Mesenchymal stem cell (in vitro differentiated cells and primary cell): ENCODE measurements around the gene AQP11.

ENCODE experiments used
- DNase-seq: peaks from one replicate; pipeline ENCODE4 v3.0.0-alpha.2; 2013
- H2AFZ ChIP-seq: one replicate; pipeline ENCODE4 v1.6.1; 2013; ENCODE audit warnings: low read depth, mild to moderate bottlenecking, control low read depth, inconsistent platforms, low read length, moderate library complexity
- H2AK5ac ChIP-seq: 2 replicates; pipeline ENCODE4 v1.6.1; 2013; ENCODE audit warnings: low read length, moderate library complexity, mild to moderate bottlenecking, inconsistent platforms; ENCODE audit not compliant: severe bottlenecking
- H2BK120ac ChIP-seq: one replicate; pipeline ENCODE4 v1.6.1; 2013; ENCODE audit warnings: low read depth, mild to moderate bottlenecking, inconsistent platforms, low read length, moderate library complexity
- H2BK12ac ChIP-seq, 2 experiments: one replicate each; pipeline ENCODE4 v1.6.1; 2013; ENCODE audit warnings: inconsistent platforms in 2 of 2, low read length in 2 of 2, mild to moderate bottlenecking in 2 of 2, moderate library complexity in 2 of 2, control low read depth in 1 of 2
- H2BK15ac ChIP-seq: one replicate; pipeline ENCODE4 v1.6.1; 2013; ENCODE audit warnings: mild to moderate bottlenecking, low read depth, inconsistent platforms; ENCODE audit not compliant: poor library complexity, severe bottlenecking
- H2BK5ac ChIP-seq: 2 replicates; pipeline ENCODE4 v1.6.1; 2013; ENCODE audit warnings: low read depth, mild to moderate bottlenecking, low read length, control low read depth, inconsistent platforms; ENCODE audit not compliant: poor library complexity, severe bottlenecking
- H3K14ac ChIP-seq, 2 experiments: one replicate each; pipeline ENCODE4 v1.6.1; 2013; ENCODE audit warnings: inconsistent platforms in 2 of 2, low read length in 2 of 2, control low read depth in 1 of 2, mild to moderate bottlenecking in 1 of 2, moderate library complexity in 1 of 2
- H3K18ac ChIP-seq, 2 experiments: one replicate each; pipeline ENCODE4 v1.6.1; 2013; ENCODE audit warnings: inconsistent platforms in 2 of 2, low read length in 2 of 2, control low read depth in 1 of 2, low read depth in 1 of 2, mild to moderate bottlenecking in 1 of 2
- H3K23ac ChIP-seq, 2 experiments: one replicate each; pipeline ENCODE4 v1.6.1; 2013; ENCODE audit warnings: inconsistent platforms in 2 of 2, low read length in 2 of 2, mild to moderate bottlenecking in 2 of 2, moderate library complexity in 2 of 2, control low read depth in 1 of 2
- H3K27ac ChIP-seq: 2 replicates; pipeline ENCODE4 v1.5.1; 2013; ENCODE audit warnings: mild to moderate bottlenecking, moderate library complexity, low read length, control low read depth, inconsistent platforms; ENCODE audit not compliant: poor library complexity, severe bottlenecking
- H3K27me3 ChIP-seq, 2 experiments: 2 replicates each; pipeline versions ENCODE4 v1.6.1 to v1.7.0; 2013; ENCODE audit warnings: low read length in 2 of 2, mild to moderate bottlenecking in 2 of 2, moderate library complexity in 2 of 2, control low read depth in 1 of 2, inconsistent platforms in 1 of 2; ENCODE audit not compliant: control insufficient read depth in 1 of 2, insufficient read depth in 1 of 2
- H3K36me3 ChIP-seq, 2 experiments: 2 replicates each; pipeline versions ENCODE4 v1.6.1 to v1.7.0; 2013; ENCODE audit warnings: low read length in 2 of 2, control low read depth in 1 of 2, inconsistent platforms in 1 of 2, low read depth in 1 of 2, mild to moderate bottlenecking in 1 of 2; ENCODE audit not compliant: insufficient read depth in 2 of 2, control insufficient read depth in 1 of 2
- H3K4ac ChIP-seq, 2 experiments: one replicate each; pipeline ENCODE4 v1.6.1; 2013; ENCODE audit warnings: inconsistent platforms in 2 of 2, low read length in 2 of 2, mild to moderate bottlenecking in 2 of 2, moderate library complexity in 2 of 2, control low read depth in 1 of 2, low read depth in 1 of 2
- H3K4me1 ChIP-seq: 2 replicates; pipeline ENCODE4 v1.6.1; 2013; ENCODE audit warnings: low read depth, low read length, control low read depth; ENCODE audit not compliant: control insufficient read depth, insufficient read depth
- H3K4me2 ChIP-seq: 2 replicates; pipeline ENCODE4 v1.6.1; 2013; ENCODE audit warnings: low read length, mild to moderate bottlenecking, inconsistent platforms; ENCODE audit not compliant: poor library complexity, severe bottlenecking
- H3K4me3 ChIP-seq, 2 experiments: 2 replicates each; pipeline versions ENCODE4 v1.5.1 to v1.7.0; 2013; ENCODE audit warnings: low read length in 2 of 2, mild to moderate bottlenecking in 2 of 2, control low read depth in 1 of 2, low read depth in 1 of 2; ENCODE audit not compliant: insufficient read depth in 1 of 2
- H3K79me1 ChIP-seq: replicated peaks from 2 replicates; pipeline ENCODE4 v1.6.1; 2013; ENCODE audit warnings: mild to moderate bottlenecking, control low read depth, low read length, inconsistent platforms; ENCODE audit not compliant: poor library complexity, severe bottlenecking
- H3K9ac ChIP-seq: 2 replicates; pipeline ENCODE4 v1.7.0; 2013; ENCODE audit warnings: mild to moderate bottlenecking, low read length, moderate library complexity
- H3K9me3 ChIP-seq: 2 replicates; pipeline ENCODE4 v1.7.0; 2013; ENCODE audit warnings: mild to moderate bottlenecking, low read length; ENCODE audit not compliant: control insufficient read depth
- H4K8ac ChIP-seq: one replicate; pipeline ENCODE4 v1.6.1; 2013; ENCODE audit warnings: inconsistent platforms, mild to moderate bottlenecking, low read length, moderate library complexity
- H4K91ac ChIP-seq: one replicate; pipeline ENCODE4 v1.6.1; 2013; ENCODE audit warnings: mild to moderate bottlenecking, low read length, inconsistent platforms
- WGBS: methylation state at CpG from one replicate; pipeline ENCODE4 v1.1.7; 2013; ENCODE audit warnings: mixed read lengths; 5-methylcytosine and 5-hydroxymethylcytosine counted together

Gene AQP11

DNA sequence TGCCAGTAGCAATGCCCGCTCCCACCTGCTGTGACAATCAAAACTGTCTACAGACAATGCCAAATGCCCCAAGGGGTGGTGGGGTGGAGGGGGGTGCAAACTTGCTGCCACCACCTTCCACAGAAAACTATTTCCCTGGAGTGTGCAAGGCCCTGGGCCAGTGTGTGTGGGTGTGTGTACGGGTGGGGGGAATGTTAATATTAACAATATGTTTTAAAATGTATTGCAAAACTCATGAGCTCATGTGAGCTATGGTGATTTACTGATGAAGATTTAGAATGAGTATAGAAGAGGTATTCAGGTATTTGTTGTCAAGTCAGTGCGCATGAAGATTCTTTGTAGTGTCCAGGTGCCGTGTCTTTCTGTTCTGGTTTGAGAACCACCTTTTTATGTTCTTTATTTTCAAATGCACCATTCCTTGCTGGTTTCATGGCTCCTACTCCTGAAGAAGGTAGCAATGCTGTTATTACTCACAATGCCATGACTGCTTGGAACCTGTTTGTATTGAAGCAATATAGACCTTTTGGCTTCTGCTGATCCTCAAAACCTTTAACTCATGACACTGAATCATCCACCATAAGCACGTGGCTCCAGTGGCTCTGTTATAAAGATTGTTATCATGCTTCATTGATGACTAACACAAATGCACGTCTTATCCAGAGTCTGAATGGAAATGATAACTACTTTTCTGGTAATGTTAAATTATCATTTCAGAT, 29.9 kb upstream of the AQP11 start:
- H3K23ac ChIP-seq, result no peak overlapping the region
- WGBS, result 100% methylated on average over 4 of the region's 6 CpGs

DNA sequence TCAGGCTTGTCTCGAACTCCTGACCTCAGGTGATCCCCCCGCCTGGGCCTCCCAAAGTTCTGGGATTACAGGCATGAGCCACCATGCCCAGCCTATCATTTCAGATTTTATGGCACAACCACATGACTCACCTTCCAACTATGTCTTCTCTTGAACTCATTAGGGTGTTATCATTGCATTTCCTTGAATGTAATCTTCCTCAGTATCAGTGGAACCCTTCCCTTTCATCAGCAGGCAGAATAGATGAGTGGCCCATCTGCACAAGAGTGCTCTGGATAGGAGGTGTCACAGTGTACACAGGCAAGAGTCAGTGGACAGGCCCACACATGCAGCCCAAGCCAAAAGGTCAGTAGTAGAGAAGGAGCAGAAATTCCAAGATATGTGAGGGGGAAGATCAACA, 29.1 kb upstream of the AQP11 start:
- H3K27me3 ChIP-seq, result no peaks in the 10 kb centered on the region
- no peak overlapping the region for H2BK5ac ChIP-seq
- H3K23ac ChIP-seq, result no peak overlapping the region
- H2BK15ac ChIP-seq, result no peak overlapping the region
- no peaks in the 10 kb centered on the region for H3K36me3 ChIP-seq
- H3K4me3 ChIP-seq, result peak overlapping the region in 1 of 2 experiments; percentile 29
- no peak overlapping the region for H3K14ac ChIP-seq
- H4K91ac ChIP-seq, result no peak overlapping the region
- no peak overlapping the region for H4K8ac ChIP-seq
- no peak overlapping the region for H2BK12ac ChIP-seq
- peaks cover 4% of the 10 kb centered on the region for H3K4me1 ChIP-seq
- H3K27ac ChIP-seq, result no peak overlapping the region
- 83% methylated on average over 2 of the region's 2 CpGs for WGBS
- H3K18ac ChIP-seq, result no peak overlapping the region
- peak; percentile 20 for DNase-seq
- H3K79me1 ChIP-seq, result no peaks in the 10 kb centered on the region
- peaks cover 8% of the 10 kb centered on the region for H3K9me3 ChIP-seq
- H3K4me2 ChIP-seq, result no peak overlapping the region
- H2BK120ac ChIP-seq, result no peak overlapping the region
- H2AFZ ChIP-seq, result no peak overlapping the region
- H3K4ac ChIP-seq, result no peak overlapping the region
- H2AK5ac ChIP-seq, result no peak overlapping the region
- peak overlapping the region; percentile 59 for H3K9ac ChIP-seq

More for the DNA sequence above, 29.9 kb upstream of the AQP11 start:
- Histone ChIP-seq H2AK5ac (no peak overlapping the region), H4K91ac (no peak overlapping the region), H2BK15ac (no peak overlapping the region), H3K4me2 (no peak overlapping the region), H3K4ac (no peak overlapping the region), H3K27me3 (no peaks in the 10 kb centered on the region), H2BK120ac (no peak overlapping the region), H3K36me3 (no peaks in the 10 kb centered on the region), H3K9me3 (peaks cover 8% of the 10 kb centered on the region), H2BK5ac (no peak overlapping the region), H2BK12ac (no peak overlapping the region), H3K4me1 (peaks cover 4% of the 10 kb centered on the region), H3K18ac (peak overlapping the region in 1 of 2 experiments; percentile 1), H3K27ac (no peak overlapping the region), H2AFZ (no peak overlapping the region), H3K79me1 (no peaks in the 10 kb centered on the region), H4K8ac (no peak overlapping the region), H3K14ac (no peak overlapping the region), H3K9ac (peak overlapping the region; percentile 59), H3K4me3 (no peak overlapping the region)
- peak; percentile 72 for DNase-seq

DNA sequence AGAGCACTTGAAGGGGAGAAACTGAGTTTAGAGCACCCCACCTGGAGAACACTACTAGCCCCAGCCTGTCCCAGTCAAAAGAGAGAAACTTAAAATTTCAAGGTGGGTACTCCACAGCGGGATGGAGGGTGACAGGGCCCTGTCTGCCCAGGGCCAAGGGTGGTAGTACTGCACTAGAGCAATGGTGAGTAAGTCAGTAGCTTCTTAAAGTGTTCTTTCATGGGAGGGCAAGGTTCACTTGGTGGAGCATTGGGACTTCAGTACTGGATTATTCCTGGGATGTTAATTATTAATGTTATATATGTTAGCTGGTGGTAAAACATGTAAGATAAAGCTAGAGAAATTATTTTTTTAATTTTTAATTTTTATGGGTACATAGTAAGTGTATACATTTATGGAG, 28.5 kb upstream of the AQP11 start:
- no peak for DNase-seq
- Histone ChIP-seq H3K79me1 (no peaks in the 10 kb centered on the region), H2AK5ac (no peak overlapping the region), H4K91ac (no peak overlapping the region), H3K4me2 (no peak overlapping the region), H2AFZ (no peak overlapping the region), H2BK12ac (no peak overlapping the region), H3K4me3 (no peak overlapping the region), H3K9ac (peak overlapping the region; percentile 59), H2BK15ac (no peak overlapping the region), H3K4ac (no peak overlapping the region), H3K14ac (no peak overlapping the region), H3K9me3 (peaks cover 8% of the 10 kb centered on the region), H3K23ac (no peak overlapping the region), H3K4me1 (peaks cover 4% of the 10 kb centered on the region), H3K27me3 (no peaks in the 10 kb centered on the region), H3K36me3 (no peaks in the 10 kb centered on the region), H2BK5ac (no peak overlapping the region), H3K18ac (no peak overlapping the region), H4K8ac (no peak overlapping the region), H2BK120ac (no peak overlapping the region), H3K27ac (no peak overlapping the region)
- 93% methylated on average over 1 of the region's 1 CpG for WGBS

DNA sequence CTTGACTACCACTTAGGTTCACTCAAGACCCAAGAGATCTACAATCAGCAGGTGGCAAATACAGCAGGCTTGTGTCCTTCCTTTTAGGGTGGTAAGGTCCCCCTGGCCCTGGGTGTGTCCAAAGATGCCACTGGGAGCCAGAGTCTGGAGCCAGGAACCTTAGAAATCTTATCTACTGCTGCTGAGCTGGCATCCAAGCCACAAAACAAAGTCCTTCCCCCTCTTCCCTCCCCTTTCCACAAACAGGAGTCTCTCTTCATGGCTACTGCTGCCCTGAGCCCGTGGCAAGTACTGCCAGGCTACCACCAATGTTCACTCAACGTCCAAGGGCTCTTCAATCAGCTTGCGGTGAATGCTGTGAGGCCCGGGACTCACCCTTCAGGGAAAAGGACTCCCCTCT, 21.4 kb upstream of the AQP11 start:
- Histone ChIP-seq H2BK5ac (no peak overlapping the region), H3K36me3 (peaks cover 0 to 2% of the 10 kb centered on the region in 2 experiments), H3K9me3 (no peaks in the 10 kb centered on the region), H3K27ac (no peak overlapping the region), H2AK5ac (no peak overlapping the region), H3K18ac (no peak overlapping the region), H2BK15ac (no peak overlapping the region), H3K4ac (no peak overlapping the region), H3K79me1 (no peaks in the 10 kb centered on the region), H3K27me3 (no peaks in the 10 kb centered on the region), H3K4me1 (no peaks in the 10 kb centered on the region), H3K14ac (no peak overlapping the region), H2AFZ (no peak overlapping the region), H3K23ac (no peak overlapping the region), H3K4me3 (no peak overlapping the region), H2BK120ac (no peak overlapping the region), H3K4me2 (no peak overlapping the region), H4K8ac (no peak overlapping the region), H2BK12ac (no peak overlapping the region), H3K9ac (no peak overlapping the region), H4K91ac (no peak overlapping the region)
- DNase-seq, result no peak
- 74% methylated on average over 4 of the region's 4 CpGs for WGBS
